Sigmoid colon (tissue), 4 donors: ENCODE data around the gene MRPL49.

Experiments used
- CTCF ChIP-seq, 4 experiments: fragments of 450-650 bp in 3 of 4; fragments of 200-600 bp in 1 of 4; IDR thresholded peaks; one replicate each; pipeline ENCODE4 v1.5.1; 2016 to 2019; ENCODE audit warnings: antibody characterized with exemption in 4 of 4, mild to moderate bottlenecking in 3 of 4, moderate library complexity in 2 of 4
- POLR2A ChIP-seq, 2 donors: fragments of 450-650 bp; IDR thresholded peaks; one replicate each; pipeline ENCODE4 v1.6.1; 2016; ENCODE audit warnings: antibody characterized with exemption in 2 of 2, mild to moderate bottlenecking in 2 of 2, moderate library complexity in 2 of 2
- POLR2AphosphoS5 ChIP-seq, 4 donors: sonication (generic); formaldehyde crosslinking; IDR thresholded peaks; one replicate each; pipeline ENCODE4 v1.6.1; 2017; ENCODE audit warnings: antibody characterized with exemption in 4 of 4

DNA sequence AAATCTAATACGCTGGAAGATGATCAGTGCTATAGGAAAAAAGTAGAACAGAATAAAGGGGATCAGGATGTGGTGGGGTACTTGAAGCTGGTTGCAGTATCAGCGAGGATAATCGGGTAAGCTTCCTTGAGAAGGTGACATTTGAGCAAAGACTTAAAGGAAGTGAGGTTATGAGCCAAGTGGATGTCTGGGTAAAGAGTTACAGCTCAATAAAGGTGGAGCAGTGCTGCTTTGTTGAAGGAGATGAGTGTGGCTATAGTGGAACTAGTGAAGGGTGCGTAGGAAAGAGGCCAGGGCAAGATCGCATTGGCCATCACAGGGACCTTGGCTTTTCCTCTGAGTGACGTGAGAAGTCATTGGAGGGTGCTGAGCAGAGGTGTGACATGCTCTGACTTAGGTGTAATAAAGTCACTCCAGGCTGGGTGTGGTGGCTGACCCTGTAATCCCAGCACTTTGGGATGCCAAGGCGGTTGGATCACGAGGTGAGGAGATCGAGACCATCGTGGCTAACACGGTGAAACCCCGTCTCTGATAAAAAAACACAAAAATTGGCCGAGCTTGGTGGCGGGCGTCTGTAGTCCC lies 14.5 kb downstream of the MRPL49 start:
- TF ChIP-seq POLR2AphosphoS5 (IDR thresholded peaks at IDR 0.05), result no peak
- TF ChIP-seq POLR2A (IDR thresholded peaks at IDR 0.05), result no peak
- no peak for TF ChIP-seq CTCF (IDR thresholded peaks at IDR 0.05)
